Superior temporal gyrus (tissue), 1 donor: ENCODE results near the gene FILIP1L.
A peak's percentile ranks its signal among the peaks of the same experiment; 100 is the strongest.

Source experiments
- DNase-seq: peaks from one replicate; pipeline ENCODE4 v3.0.0-alpha.2; 2016; ENCODE audit errors: extremely low spot score

The FILIP1L gene

DNA sequence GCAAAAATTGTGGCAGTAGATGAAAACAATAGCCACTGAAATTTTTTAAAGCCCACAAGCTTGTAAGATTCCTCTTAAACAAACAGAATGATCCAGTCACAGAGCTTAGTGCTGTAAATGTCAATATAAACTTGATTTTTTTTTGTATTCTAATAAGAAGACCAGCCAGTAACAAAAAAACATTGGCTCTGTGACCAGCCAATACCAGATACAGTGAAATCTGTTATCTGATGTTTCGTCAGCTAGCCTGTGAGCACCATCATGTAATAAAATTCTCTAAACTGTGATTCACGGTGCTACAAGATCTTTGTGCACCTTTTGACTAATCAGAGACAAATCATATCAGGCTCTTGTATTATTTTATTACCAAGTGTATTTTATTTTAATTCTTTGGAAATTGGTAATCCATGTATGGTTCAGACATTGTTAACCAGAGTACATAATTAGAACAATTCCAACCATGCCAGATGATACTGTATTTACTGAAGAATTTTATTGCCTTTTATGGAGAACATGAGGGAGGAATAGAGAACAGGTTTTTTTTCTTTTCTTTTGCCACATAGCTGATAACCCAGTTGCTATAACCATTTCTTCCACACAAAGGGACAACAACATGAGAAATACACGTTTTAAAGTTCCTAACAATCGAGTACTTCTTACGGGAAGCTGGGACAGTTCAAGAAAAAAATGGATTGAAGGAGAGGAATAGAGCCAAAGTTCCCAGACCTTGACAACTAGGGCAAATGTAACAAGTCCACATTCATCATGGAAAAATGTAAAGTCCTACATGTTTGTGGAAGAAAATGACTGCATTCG is 71.9 kb downstream of the FILIP1L start:
- no peak for DNase-seq

- no peak for DNase-seq
Measured at GRCh38 chr3:100041328-100041749, 73.0 kb downstream of the FILIP1L start.

DNA sequence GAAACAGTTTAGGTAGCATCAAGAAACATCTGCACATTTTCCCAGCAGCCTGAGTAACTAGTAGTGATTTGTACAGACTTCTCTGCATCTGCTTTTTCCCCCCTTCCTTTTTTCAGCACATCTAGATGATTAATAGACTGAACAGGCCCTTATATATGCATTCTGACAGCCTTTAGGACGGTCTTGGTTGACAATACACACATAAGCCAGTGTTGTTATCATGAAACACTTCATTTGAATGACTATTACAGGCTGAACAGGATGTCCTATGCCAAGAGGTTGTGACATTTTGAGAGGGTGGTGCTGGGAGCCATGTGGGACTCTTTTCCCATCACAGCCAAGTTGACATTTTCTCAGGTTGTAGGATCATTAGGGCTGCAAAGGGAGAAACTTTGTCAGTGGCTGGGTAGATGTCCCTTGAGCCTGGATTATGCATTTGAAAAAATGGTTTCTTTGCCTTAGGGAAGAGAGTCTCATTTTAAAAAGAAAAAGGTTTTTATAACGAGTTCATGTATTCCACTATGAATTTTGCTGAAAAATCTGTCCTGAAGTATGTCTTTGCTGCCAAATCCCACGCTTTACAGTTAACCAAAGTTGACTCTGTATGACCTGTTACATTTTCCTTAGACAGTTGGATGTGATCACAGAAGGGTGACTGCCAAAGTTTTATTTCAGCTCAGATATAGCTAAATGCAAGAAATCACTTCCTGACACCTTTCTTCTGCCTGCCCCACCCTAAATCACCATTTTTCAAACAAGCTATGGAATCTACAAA is 73.7 kb downstream of the FILIP1L start:
- DNase-seq = no peak

DNA sequence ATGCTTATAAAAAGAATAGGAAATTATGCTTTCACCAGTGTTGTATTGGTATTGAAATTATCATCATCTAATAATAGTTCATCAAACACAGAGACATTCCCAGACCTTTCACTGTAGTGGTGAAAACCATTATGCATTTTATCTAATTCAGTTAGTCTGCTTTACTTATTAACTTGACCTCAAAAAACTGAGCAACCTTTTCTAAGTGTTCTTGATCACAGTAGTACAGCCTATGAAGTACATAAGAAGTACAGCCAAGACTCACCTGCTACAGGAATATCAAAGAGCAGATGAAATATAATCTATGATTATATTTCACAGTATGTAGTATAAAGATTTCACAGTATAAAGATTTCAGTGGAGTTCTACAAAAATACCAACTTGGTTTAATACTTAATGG is 75.2 kb downstream of the FILIP1L start:
- no peak for DNase-seq

DNA sequence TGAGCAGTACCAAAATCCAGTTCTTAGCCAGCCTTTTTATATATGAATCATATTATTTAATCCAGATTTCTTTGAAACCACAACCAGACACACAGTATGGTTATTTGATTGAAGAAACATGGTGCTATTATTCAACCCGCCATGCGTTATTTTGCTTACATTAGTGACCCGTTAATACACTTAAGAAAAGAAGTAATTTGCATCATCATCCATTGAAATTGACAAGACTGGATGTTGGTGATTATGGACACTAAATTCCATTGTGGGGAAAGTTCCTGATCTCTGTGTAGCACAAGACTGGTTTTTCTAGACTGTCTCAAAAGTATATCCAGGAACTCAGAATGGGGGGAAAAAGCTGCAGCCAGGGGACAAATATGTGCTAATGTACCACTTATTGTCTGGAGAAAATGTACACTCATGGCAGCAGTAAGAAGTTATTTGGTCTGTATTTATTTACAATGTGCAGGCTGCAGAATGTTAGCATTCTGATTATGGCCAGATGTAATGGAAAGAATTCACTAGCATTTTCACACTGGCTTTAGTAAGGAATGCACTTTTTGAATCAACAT is 80.3 kb downstream of the FILIP1L start:
- no peak for DNase-seq

DNA sequence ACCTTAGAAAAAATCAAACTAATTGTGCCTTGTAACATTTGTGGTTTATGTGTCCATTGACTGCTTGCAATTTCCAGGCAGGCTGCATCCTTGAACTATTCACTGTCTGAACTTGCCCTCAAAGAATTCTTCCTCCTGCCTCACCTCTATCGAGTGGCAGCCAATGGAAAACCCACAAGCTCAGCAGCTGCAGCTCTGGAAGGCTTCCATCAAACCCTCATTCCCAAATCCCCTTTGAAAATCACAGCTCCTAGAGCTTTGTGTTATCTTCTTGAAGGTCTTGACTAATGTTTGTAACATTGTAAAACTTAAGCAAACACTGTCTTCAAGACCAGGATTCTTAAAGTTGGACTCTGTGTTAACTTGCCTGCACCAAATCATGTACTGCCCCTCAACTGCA is 81.1 kb downstream of the FILIP1L start:
- DNase-seq = no peak

- DNase-seq = peak; percentile 68
Measured at GRCh38 chr3:100032243-100032642, 82.1 kb downstream of the FILIP1L start.

DNA sequence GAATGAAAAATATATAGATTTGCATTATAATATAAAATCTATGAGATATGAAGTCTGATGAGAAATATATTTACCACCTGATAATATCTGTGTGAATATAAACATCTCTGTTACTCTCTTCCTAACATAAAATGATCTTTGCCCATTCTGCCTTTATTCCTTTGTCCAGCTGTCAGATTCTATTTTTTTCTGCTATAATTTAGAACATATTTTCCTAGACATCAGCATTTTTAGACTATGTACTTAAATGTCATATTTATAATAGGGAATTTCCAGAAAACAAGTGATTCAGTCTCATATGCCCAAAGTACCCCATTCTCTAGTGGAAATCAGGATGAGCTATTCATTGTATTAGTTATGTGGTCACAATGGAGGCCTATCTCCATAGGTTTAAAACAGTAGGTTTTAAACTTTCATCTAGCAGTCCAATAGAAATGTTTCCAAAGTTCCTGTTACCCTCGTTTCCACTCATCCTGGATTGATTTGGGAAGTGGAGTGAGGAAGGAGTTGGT is 83.3 kb downstream of the FILIP1L start:
- no peak for DNase-seq

GRCh38 chr3:100030346-100030745 is 84.0 kb downstream of the FILIP1L start:
- no peak for DNase-seq

GRCh38 chr3:100029689-100030088 is 84.6 kb downstream of the FILIP1L start:
- no peak for DNase-seq

GRCh38 chr3:100029052-100029451 is 85.2 kb downstream of the FILIP1L start:
- no peak for DNase-seq

DNA sequence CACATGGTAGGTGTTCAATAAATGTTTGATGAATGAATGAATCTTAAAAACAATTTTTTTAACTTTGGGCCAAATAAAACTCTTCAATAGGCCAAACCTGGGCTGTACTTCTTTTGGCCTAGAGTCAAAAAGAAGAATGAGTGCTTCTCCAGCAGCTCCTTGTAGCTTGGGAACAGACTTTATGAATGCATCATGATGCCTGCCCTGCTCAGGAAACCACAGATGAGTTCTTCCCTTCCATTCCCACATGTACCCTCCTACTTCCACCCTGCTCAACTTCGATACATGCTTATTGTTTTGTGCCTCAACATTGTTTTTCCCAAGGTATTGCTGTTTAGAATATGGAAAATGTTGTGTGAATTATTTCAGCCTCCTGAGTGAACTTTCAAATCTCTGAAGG is 87.0 kb downstream of the FILIP1L start:
- no peak for DNase-seq

- DNase-seq = no peak
Measured at GRCh38 chr3:100024520-100025303, 89.6 kb downstream of the FILIP1L start.

GRCh38 chr3:100023595-100023994 is 90.7 kb downstream of the FILIP1L start:
- DNase-seq = no peak

DNA sequence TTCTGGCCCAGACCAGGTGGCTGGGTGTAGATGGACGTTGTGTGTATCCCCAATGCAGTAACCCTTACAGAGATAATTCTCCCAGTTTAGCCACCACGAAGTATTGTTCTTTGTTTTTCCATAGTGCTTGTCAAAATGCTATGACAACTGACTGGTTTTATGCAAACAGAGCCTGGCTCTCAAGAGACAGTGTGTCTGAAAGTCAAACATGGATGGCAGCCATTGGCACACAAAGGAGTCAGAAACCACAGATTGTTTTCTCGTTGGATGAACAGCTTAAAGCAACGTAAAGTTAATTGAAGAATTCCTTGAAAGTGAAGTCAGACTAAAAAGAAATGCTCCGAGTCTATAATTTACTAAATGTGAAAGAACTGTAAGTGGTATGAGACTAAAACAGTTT is 91.2 kb downstream of the FILIP1L start:
- DNase-seq = no peak

DNA sequence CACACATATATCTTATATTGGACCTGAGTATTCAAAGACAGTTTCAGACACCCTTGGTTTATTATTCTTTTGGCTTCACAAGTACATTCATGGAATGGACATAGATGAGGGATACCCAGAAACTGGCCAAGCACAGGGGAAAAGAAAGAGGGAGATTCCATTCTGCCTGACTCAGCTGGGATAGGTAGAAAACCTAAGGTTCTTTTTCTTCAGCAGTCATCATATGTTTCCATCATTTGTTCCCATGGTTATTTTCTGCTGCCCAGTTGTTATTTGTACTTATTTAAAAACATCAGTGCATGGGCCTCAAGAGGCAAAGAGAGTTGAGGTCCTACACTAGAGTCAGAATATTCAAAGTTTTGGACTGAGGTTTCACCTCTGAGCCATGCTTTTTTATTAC is 91.8 kb downstream of the FILIP1L start:
- no peak for DNase-seq

- DNase-seq = no peak
Measured at GRCh38 chr3:100020876-100021644, 93.2 kb downstream of the FILIP1L start.

- no peak for DNase-seq
Measured at GRCh38 chr3:100019719-100020118, 94.6 kb downstream of the FILIP1L start.

GRCh38 chr3:100018806-100019205 is 95.5 kb downstream of the FILIP1L start:
- no peak for DNase-seq

GRCh38 chr3:100010087-100010417 is 104.2 kb downstream of the FILIP1L start:
- no peak for DNase-seq
